KG1 (cell line): Measurements from ENCODE around the gene KCNIP2.

Experiments
- DNase-seq: peaks from one replicate; lab custom pipeline; 2025; lab: John Stamatoyannopoulos, UW

KCNIP2 gene

GRCh38 chr10:101851411-101852116, 8.0 kb upstream of the KCNIP2 start:
- no peak for DNase-seq

GRCh38 chr10:101850749-101851148, 7.1 kb upstream of the KCNIP2 start:
- no peak for DNase-seq

- peak; percentile 13 for DNase-seq
Measured at GRCh38 chr10:101848894-101849351, 5.3 kb upstream of the KCNIP2 start.

- DNase-seq, result no peak
Measured at GRCh38 chr10:101848408-101848807, 4.8 kb upstream of the KCNIP2 start.

- DNase-seq, result no peak
Measured at GRCh38 chr10:101845893-101846292, 2.3 kb upstream of the KCNIP2 start.

- DNase-seq, result no peak
Measured at GRCh38 chr10:101841826-101842225, 1.8 kb downstream of the KCNIP2 start.

- peak; percentile 20 for DNase-seq
Measured at GRCh38 chr10:101840741-101841453, 2.7 kb downstream of the KCNIP2 start.

- no peak for DNase-seq
Measured at GRCh38 chr10:101840102-101840684, 3.4 kb downstream of the KCNIP2 start.

GRCh38 chr10:101839416-101840063, 4.1 kb downstream of the KCNIP2 start:
- no peak for DNase-seq

GRCh38 chr10:101839002-101839401, 4.6 kb downstream of the KCNIP2 start:
- DNase-seq, result no peak

GRCh38 chr10:101838416-101838970, 5.1 kb downstream of the KCNIP2 start:
- DNase-seq, result no peak

- DNase-seq, result no peak
Measured at GRCh38 chr10:101837748-101838147, 5.9 kb downstream of the KCNIP2 start.

GRCh38 chr10:101835362-101835761, 8.2 kb downstream of the KCNIP2 start:
- no peak for DNase-seq

- no peak for DNase-seq
Measured at GRCh38 chr10:101834341-101834740, 9.3 kb downstream of the KCNIP2 start.

GRCh38 chr10:101833466-101833865, 10.1 kb downstream of the KCNIP2 start:
- DNase-seq, result no peak

GRCh38 chr10:101832325-101832771, 11.3 kb downstream of the KCNIP2 start:
- DNase-seq, result no peak

- no peak for DNase-seq
Measured at GRCh38 chr10:101831169-101831811, 12.3 kb downstream of the KCNIP2 start.

GRCh38 chr10:101830322-101831168, 13.1 kb downstream of the KCNIP2 start:
- DNase-seq, result no peak

GRCh38 chr10:101829561-101830315, 13.9 kb downstream of the KCNIP2 start:
- no peak for DNase-seq
